Stimulated activated CD8-positive, alpha-beta memory T cell treated with anti-CD3 and anti-CD28 coated beads, Interleukin-12 subunit alpha, Interleukin-12 subunit beta, amount 100 ng/mL, for 1 hour (primary cell): ENCODE measurements around the gene CYTIP.
"Not testable (repeated sequence)": the region's sequence is repeated elsewhere in the genome, so short reads cannot be mapped to it uniquely, and the experiment has no call there.

Source experiments
- DNase-seq: peaks from one replicate; pipeline ENCODE4 v3.0.0-alpha.2; 2020; ENCODE audit warnings: low read depth

Gene CYTIP

GRCh38 chr2:157424374-157424773 is 19.5 kb downstream of the CYTIP start:
- no peak for DNase-seq

GRCh38 chr2:157421964-157422363 is 21.9 kb downstream of the CYTIP start:
- no peak for DNase-seq

GRCh38 chr2:157421331-157421944 is 22.5 kb downstream of the CYTIP start:
- no peak for DNase-seq

- no peak for DNase-seq
Measured at GRCh38 chr2:157420771-157421323, 23.0 kb downstream of the CYTIP start.

DNA sequence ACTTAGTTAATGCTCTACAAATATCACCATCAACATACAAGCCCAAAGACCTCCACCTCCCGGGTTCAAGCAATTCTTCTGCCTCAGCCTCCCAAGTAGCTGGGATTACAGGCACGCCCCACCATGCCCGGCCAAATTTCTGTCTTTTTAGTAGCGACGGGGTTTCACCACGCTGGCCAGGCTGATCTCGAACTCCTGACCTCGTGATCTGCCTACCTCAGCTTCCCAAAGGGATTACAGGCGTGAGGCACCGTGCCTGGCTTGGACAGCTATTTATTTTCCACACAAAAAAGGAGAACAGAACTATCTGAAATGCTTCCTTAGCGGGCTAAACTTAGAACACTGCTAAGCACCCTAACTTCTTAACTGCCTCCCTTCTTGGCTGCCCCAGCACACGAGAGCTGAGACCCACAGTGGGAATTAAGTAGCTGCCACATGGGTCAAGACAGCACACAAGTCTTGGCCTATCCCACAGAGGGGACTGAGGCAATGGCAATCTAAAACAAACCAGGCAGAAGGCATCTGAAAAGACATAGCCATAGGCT is 24.8 kb downstream of the CYTIP start:
- no peak for DNase-seq

DNA sequence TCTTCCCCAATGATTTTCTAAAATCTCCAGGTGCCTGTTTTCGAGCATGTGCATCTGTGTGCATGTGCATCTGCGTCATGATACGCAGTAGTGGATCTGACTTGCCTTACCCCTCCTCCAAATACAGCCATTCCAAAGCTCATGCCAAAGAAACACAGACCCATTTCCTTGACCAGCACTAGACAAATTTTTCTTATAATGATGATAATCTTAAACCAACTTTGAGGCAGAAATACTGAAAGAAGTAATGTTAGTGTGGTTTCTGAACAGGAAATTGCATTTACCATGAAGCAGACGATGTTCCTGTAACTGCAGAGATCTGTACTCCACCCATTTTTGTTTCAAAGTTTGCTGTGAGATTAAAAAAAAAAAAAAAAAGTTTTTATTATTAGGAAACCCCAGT is 25.6 kb downstream of the CYTIP start:
- no peak for DNase-seq

- DNase-seq = no peak
Measured at GRCh38 chr2:157415591-157416101, 28.2 kb downstream of the CYTIP start.

- DNase-seq = no peak
Measured at GRCh38 chr2:157414050-157414449, 29.8 kb downstream of the CYTIP start.

GRCh38 chr2:157413326-157414035 is 30.4 kb downstream of the CYTIP start:
- no peak for DNase-seq

DNA sequence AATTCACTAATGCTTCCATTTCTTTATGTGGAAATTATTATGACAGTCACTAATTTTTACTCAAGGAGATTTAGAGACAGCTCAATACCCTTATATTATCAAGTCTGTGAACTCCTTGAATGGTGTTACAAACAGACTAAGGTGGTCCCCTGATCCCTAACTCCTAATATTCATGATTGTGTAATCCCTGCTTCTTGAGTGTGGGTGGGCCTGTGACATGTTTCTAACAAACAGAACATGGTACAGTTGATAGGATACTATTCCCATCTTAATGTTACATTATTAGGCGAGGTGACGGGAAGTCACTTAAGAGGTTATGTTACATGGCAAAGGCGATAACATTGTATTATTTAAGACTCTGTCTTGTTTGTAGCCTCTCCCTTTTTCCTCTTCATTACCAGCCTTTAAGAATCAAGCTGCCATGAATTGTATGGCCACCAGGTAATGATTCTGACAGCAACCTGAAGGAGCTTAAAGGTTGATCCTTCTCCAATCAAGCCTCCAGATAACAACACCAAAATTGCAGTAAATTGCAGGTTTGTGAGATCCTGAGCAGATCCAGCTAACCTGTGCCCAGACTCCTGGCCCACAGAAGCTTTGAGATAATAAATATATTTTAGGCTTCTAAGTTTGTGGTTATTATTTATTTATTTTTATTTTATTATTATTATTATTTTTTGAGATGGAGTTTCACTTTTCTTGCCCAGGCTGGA is 32.1 kb downstream of the CYTIP start:
- no peak for DNase-seq

GRCh38 chr2:157405398-157405797 is 38.5 kb downstream of the CYTIP start:
- DNase-seq = not testable (repeated sequence)

DNA sequence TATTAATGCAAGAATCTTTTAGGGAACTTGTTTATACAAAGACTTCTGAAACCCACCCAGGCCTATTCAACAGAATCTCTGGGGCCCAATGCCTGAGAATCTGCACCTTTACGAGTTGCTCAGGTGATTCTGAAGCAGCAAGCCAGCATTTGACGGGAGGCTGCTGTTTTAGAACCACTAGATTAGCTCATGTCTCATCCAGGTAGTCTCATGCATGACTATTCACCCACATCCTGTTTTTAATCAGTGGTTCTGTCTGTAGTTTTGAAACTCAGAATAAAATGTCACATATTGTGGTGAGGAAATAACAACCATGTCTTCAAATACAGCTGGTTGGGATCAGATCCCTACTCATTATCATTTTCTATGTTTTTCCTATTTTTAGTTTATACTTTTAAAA is 39.5 kb downstream of the CYTIP start:
- DNase-seq = peak; percentile 37

DNA sequence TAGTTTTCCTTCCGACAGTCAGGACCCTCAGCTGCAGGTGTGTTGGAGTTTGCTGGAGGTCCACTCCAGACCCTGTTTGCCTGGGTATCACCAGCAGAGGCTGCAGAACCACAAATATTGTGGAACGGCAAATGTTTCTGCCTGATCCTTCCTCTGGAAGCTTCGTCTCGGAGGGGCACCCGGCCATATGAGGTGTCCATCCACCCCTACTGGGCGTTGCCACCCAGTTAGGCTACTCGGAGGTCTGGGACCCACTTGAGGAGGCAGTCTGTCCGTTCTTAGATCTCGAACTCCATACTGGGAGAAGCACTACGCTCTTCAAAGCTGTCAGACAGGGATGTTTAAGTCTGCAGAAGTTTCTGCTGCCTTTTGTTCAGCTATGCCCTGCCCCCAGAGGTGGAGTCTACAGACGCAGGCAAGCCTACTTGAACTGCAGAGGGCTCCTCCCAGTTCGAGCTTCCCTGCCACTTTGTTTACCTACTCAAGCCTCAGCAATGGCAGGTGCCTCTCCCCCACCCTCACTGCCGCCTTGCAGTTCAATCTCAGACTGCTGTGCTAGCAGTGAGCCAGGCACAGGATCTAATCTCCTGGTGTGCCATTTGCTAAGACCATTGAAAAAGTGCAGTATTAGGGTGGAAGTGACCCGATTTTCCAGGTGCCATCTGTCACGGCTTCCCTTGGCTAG is 40.9 kb downstream of the CYTIP start:
- DNase-seq = not testable (repeated sequence)

- DNase-seq = no peak
Measured at GRCh38 chr2:157395811-157396210, 48.1 kb downstream of the CYTIP start.

DNA sequence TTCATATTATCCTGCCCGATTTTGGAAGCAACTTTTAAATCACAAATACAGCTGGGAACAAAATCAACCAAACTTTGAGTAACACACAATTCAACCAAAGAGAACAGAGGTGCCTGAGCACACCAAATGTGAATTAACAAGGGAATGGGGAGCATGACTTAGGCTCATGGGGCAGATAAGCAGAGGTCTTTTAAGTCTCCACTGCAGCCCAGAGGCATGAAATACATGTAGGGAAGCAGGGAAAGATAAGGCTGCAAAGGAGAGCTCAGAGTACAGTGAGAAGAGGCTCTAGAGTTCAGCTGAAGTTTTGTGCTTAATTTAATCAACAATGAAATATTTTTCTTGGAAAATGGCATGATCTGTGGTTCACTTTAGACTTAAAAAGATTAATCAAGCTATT is 49.0 kb downstream of the CYTIP start:
- no peak for DNase-seq

GRCh38 chr2:157393348-157393747 is 50.5 kb downstream of the CYTIP start:
- DNase-seq = no peak

DNA sequence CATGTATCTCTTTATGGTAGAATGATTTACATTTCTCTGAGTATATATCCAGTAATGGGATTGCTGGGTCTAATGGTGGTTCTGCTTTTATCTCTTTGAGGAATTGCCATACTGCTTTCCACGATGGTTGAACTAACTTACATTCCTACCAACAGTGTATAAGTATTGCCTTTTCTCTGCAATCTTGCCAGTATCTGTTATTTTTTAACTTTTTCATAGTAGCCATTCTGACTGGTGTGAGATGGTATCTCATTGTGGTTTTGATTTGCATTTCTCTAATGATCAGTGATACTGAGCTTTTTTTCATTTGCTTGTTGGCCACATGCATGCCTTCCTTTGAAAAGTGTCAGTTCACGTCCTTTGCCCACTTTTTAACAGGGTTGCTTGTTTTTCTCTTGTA is 55.1 kb downstream of the CYTIP start:
- DNase-seq = no peak

GRCh38 chr2:157386747-157387146 is 57.1 kb downstream of the CYTIP start:
- DNase-seq = no peak

- no peak for DNase-seq
Measured at GRCh38 chr2:157386247-157386646, 57.6 kb downstream of the CYTIP start.

DNA sequence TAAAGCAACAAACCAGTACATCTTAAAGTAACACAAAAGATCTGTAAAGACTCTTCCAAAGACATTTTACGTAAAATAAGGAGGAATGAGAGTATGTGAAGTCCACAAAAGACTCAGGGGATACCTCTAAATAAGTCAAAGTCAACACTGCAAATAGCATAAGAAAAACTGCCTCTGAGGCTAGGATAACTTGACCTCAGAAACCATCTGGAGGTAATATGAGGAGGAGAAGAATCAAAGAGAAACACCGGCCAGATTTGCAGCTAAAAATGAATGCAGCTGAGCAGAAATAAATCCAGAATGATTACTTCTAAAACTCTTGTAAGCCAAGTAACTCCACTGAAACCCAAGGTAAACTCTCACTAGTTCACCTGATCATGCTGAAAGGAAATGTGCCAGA is 66.0 kb downstream of the CYTIP start:
- DNase-seq = no peak

GRCh38 chr2:157376041-157376440 is 67.8 kb downstream of the CYTIP start:
- no peak for DNase-seq

DNA sequence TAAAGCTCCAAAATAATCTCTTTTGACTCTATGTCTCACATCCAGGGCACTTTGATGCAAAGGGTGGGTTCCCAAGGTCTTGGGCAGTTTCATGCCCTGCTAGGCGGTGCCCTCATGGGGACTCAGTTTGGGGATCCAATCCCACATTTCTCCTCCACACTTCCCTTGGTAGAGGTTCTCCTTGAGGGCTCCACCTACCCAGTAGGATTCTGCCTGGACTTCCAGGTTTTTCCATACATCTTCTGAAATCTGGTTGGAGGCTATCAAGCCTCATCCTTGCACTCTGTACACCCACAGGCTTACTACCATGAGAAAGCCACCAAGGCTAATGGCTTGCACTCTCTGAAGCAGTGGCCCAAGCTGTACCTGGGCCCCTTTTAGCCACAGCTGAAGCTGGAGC is 68.5 kb downstream of the CYTIP start:
- no peak for DNase-seq
